Mucosa of descending colon (tissue), 3 donors: ENCODE results near the gene TTLL1. TPM values are rescaled to one million over a fixed set of nuclear protein-coding genes. Genes with fewer than 3 reads are reported as not detected.

ENCODE experiments used
- ATAC-seq: fragments of 200-7000 bp; cut with Tn5 transposase; one replicate; pipeline ENCODE4 v1.9.1; 2020; ENCODE audit warnings: mild to moderate bottlenecking, moderate library complexity
- DNase-seq, 3 donors: peaks; one replicate each; pipeline ENCODE4 v3.0.0-alpha.2; 2020
- H3K36me3 ChIP-seq: fragments of 200-600 bp; one replicate; pipeline ENCODE4 v1.8.0; 2021; ENCODE audit warnings: low read depth, mild to moderate bottlenecking
- H3K4me1 ChIP-seq: fragments of 200-600 bp; one replicate; pipeline ENCODE4 v1.8.0; 2021; ENCODE audit warnings: low read depth, mild to moderate bottlenecking
- H3K4me3 ChIP-seq: fragments of 200-600 bp; one replicate; pipeline ENCODE4 v1.8.0; 2021; ENCODE audit warnings: mild to moderate bottlenecking
- H3K9me3 ChIP-seq: fragments of 200-600 bp; one replicate; pipeline ENCODE4 v1.8.0; 2021; ENCODE audit warnings: mild to moderate bottlenecking
- intact Hi-C, 2 donors: fragments of 100-400 bp; cut with DNase I in 1 of 2; cut with micrococcal nuclease in 1 of 2; formaldehyde crosslinking; loops; one replicate each; pipeline versions ENCODE4 v1.11.0 to v1.11.1; 2022; cut with DNase I, micrococcal nuclease
- long read RNA-seq, 2 donors: library from polyadenylated mRNA; unstranded; transcript quantifications; one replicate each; pipeline ENCODE4 v2.0.0, GENCODE V29; 2019 to 2021
- total RNA-seq, 3 donors: library from RNA; stranded (reverse); fragmentation: NEBNext Ultra II Directional in 2 of 3; extraction: Animal tissue kit (Norgen Biotek cat#: 25700) in 2 of 3; gene quantifications; one replicate each; pipeline versions ENCODE4 v1.2.1 to v1.2.4, GENCODE V29; 2021 to 2023
- TF ChIP-seq, protein P1 (sequence below): fragments of 200-600 bp; IDR thresholded peaks from one replicate; pipeline ENCODE4 v1.8.0; 2022; ENCODE audit warnings: antibody characterized with exemption, mild to moderate bottlenecking
- donor health status: DM: no; HTN: no; CAD: no; lungs with moderate emphysema.
- donor health status: DM: no; HTN: no; CAD: no.
- donor health status: DM: no; HTN: yes; CAD: no.

TTLL1 gene
- total RNA-seq: 1 to 10 TPM; 2.0 to 5.7 (median 3.4) TPM
- long read RNA-seq, donor 1, transcript TTLL1-201 (11 exons, 1,645 nt): major isoform, 6 of 10 reads
- long read RNA-seq, donor 1, partial matches to known transcripts: 0 of 10 reads
- long read RNA-seq, donor 1, other reads (novel, unspliced or antisense): 4 of 10 reads
- long read RNA-seq, donor 2, partial matches to known transcripts: 1 of 3 reads
- long read RNA-seq, donor 2, other reads (novel, unspliced or antisense): 1 of 3 reads

DNA sequence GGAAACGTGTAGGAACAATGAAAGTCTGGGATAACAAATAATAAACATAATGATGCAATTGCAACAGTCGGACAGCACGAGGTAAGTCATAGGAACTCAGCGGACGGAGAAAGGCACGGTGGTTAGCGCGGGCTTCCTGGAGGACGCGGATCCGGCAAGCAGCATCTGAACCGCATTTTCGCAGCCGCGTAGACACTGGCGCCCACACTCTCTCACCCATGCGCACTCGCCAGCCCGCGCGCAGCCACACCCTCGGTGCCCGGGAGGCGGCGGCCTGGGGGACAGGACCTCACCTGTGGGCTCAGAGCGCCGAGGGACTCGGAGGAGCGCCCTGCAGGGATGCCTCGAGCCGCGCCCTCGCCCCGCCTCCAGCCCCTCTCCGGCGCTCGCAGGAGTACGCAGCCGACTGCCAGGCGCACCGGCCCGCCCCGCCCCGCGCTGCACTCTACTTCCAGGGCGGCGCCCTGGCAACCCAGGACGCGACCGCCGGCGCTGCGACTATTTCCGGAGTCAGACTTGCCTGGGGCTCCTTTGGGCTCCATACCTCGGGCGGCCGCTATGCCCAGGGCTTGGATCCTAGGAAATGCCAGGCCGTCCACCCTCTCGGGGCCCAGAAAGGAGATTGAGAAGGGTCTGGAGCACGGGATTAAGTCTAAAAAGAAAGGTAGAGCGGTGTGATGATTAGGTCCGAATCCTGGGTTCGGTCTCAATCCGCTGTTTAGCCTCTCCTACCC lies at the start of gene TTLL1:
Gene TTLL1, minus strand, starts transcription at position 408 of the 734 bp plus-strand sequence. CDS start 13,805 bp downstream, outside the sequence.
- no peaks in the 10 kb centered on the region for H3K36me3 ChIP-seq
- intact Hi-C loops: no loop called here
- no peaks in the 10 kb centered on the region for H3K9me3 ChIP-seq
- TF ChIP-seq, protein P1, sequence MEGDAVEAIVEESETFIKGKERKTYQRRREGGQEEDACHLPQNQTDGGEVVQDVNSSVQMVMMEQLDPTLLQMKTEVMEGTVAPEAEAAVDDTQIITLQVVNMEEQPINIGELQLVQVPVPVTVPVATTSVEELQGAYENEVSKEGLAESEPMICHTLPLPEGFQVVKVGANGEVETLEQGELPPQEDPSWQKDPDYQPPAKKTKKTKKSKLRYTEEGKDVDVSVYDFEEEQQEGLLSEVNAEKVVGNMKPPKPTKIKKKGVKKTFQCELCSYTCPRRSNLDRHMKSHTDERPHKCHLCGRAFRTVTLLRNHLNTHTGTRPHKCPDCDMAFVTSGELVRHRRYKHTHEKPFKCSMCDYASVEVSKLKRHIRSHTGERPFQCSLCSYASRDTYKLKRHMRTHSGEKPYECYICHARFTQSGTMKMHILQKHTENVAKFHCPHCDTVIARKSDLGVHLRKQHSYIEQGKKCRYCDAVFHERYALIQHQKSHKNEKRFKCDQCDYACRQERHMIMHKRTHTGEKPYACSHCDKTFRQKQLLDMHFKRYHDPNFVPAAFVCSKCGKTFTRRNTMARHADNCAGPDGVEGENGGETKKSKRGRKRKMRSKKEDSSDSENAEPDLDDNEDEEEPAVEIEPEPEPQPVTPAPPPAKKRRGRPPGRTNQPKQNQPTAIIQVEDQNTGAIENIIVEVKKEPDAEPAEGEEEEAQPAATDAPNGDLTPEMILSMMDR: no peak
- peak within 1 kb of the TSS; percentile 33 for H3K4me3 ChIP-seq
- peak; percentile 93 to 94 (median 93) for DNase-seq
- H3K4me1 ChIP-seq: peaks cover 9% of the 10 kb centered on the region
- peak; percentile 92 for ATAC-seq

DNA sequence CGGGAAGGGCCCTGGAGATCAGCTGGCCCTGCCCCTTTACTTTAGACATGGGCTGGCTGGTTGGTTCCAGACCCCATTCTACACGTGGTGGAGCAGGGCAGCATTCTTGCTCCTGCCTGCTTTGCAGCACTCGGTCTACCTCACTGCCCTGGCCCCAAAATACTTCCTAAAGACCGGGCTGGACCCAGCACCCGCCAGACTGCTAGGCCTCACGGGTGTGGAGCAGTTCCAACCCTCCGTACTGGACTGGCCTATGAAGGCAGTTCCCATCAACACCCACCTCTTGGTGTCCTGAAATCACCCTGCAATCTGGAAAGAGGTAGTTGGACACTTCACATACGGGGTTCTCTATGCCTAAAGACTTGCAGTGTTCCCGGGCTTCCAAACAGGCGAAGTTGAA lies 47.6 kb upstream of the TTLL1 start:
- intact Hi-C loops: no loop called here
- no peak for DNase-seq
- peaks cover 5% of the 10 kb centered on the region for H3K4me1 ChIP-seq
- no peaks in the 10 kb centered on the region for H3K9me3 ChIP-seq
- TF ChIP-seq, protein P1: no peak
- no peak for ATAC-seq
- no peak overlapping the region for H3K4me3 ChIP-seq
- H3K36me3 ChIP-seq: peaks cover 3% of the 10 kb centered on the region

DNA sequence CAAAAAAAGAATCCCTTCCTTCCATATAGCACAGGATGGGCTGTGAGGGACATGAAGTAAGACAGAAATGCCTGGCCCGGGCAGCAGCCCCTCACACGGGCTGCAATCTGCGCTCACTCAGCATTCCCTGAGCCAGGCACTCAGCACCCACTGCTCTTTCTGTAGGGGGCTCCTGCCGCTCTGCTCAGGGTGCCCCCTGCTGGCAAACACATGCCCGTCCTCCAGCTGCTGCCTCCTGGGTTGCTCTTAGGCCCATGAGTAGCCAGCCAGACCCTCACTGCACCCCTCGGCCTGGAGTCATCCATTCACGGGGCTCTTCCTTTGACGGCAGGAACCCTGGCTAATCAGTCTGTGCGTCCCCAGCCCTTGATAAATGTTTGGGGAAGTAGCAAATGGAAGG lies 47.1 kb upstream of the TTLL1 start:
- H3K36me3 ChIP-seq: peaks cover 3% of the 10 kb centered on the region
- DNase-seq: peak in 1 of 3 donors; percentile 56
- ATAC-seq: peak; percentile 63
- TF ChIP-seq, protein P1: peak; percentile 31
- H3K4me1 ChIP-seq: peaks cover 2% of the 10 kb centered on the region
- H3K9me3 ChIP-seq: no peaks in the 10 kb centered on the region
- intact Hi-C loops: no loop called here
- no peak overlapping the region for H3K4me3 ChIP-seq

DNA sequence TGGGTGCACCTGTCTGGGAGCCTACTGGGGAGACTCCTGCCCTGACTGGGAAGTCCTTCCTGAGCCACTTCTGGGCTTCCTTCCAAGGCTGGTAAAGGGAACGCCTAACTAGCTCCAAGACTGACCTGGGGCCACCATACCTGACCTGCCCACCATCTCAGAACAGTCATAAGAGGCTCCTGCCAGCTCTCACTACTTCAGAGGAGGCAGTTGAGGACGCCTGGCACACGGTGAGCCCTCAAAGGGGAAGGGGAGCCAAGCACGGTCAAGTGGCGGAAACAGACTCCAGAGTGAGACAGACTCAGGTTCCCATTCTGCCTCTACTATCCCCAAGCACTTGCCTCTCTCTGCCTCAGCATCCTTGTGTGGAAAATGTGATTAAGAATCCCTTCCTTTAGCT lies 46.4 kb upstream of the TTLL1 start:
- intact Hi-C loops: no loop called here
- TF ChIP-seq, protein P1: no peak
- Histone ChIP-seq H3K36me3 (peaks cover 3% of the 10 kb centered on the region), H3K9me3 (no peaks in the 10 kb centered on the region), H3K4me1 (peaks cover 2% of the 10 kb centered on the region), H3K4me3 (no peak overlapping the region)
- peak; percentile 45 for ATAC-seq
- DNase-seq: no peak

DNA sequence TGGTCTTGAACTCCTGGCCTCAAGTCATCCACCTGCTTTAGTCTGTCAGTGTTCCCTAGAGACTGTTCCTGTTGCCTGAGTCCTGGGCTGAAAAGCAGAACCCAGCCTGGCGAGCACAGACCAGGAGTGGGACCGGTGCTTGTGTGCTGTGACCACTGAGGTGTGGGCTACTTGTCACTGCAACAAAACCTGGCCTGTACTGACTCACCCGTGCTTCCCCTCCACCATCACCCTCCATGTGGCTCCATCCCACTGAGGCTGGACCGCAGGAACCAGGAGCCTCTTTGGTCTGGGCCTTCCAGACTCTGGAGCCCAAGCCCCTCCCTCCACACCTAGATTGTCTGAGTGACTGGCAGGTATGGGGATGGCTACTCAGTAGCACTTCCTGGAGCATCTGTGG lies 45.4 kb upstream of the TTLL1 start:
- peaks cover 6% of the 10 kb centered on the region for H3K4me1 ChIP-seq
- intact Hi-C loops: no loop called here
- H3K4me3 ChIP-seq: no peak overlapping the region
- H3K36me3 ChIP-seq: peaks cover 3% of the 10 kb centered on the region
- no peak for ATAC-seq
- TF ChIP-seq, protein P1: no peak
- no peaks in the 10 kb centered on the region for H3K9me3 ChIP-seq
- DNase-seq: no peak
